MM.1S (cell line): ENCODE results near the gene AADAT.

ENCODE experiments used
- DNase-seq: peaks from one replicate; pipeline ENCODE4 v3.0.0-alpha.2; 2015
- H2AFZ ChIP-seq: fragments of 300-600 bp; sonication (generic); 2 replicates; pipeline ENCODE4 v1.6.0; 2016; ENCODE audit warnings: antibody characterized with exemption, low read length
- H3F3A ChIP-seq: fragments of 300-600 bp; sonication (generic); 2 replicates; pipeline ENCODE4 v1.6.1; 2016; ENCODE audit warnings: mild to moderate bottlenecking, antibody characterized with exemption, low read length, moderate library complexity, mixed read lengths; ENCODE audit not compliant: insufficient read depth
- H3K27ac ChIP-seq: fragments of 300-600 bp; sonication (generic); 2 replicates; pipeline ENCODE4 v1.5.1; 2016; ENCODE audit warnings: mild to moderate bottlenecking, low read length
- H3K27me3 ChIP-seq: fragments of 300-600 bp; sonication (generic); replicated peaks from 2 replicates; pipeline ENCODE4 v1.6.0; 2016; ENCODE audit warnings: low read length; ENCODE audit not compliant: insufficient read depth
- H3K36me3 ChIP-seq: fragments of 300-600 bp; sonication (generic); replicated peaks from 2 replicates; pipeline ENCODE4 v1.6.1; 2016; ENCODE audit warnings: mild to moderate bottlenecking, low read length, mixed read lengths; ENCODE audit not compliant: insufficient read depth
- H3K4me1 ChIP-seq: fragments of 300-600 bp; sonication (generic); 2 replicates; pipeline ENCODE4 v1.6.1; 2016; ENCODE audit warnings: low read length, mixed read lengths
- H3K4me2 ChIP-seq: fragments of 300-600 bp; sonication (generic); 2 replicates; pipeline ENCODE4 v1.6.0; 2016; ENCODE audit warnings: low read depth, low read length
- H3K4me3 ChIP-seq: fragments of 300-600 bp; sonication (generic); 2 replicates; pipeline ENCODE4 v1.5.1; 2016; ENCODE audit warnings: low read length, mixed read lengths
- H3K79me2 ChIP-seq: fragments of 300-600 bp; sonication (generic); 2 replicates; pipeline ENCODE4 v1.6.1; 2016; ENCODE audit warnings: mixed run types, low read length, mixed read lengths
- H3K9ac ChIP-seq: fragments of 300-600 bp; sonication (generic); 2 replicates; pipeline ENCODE4 v1.6.1; 2016; ENCODE audit warnings: low read length, mixed read lengths
- H3K9me2 ChIP-seq: fragments of 300-600 bp; sonication (generic); replicated peaks from 2 replicates; pipeline ENCODE4 v1.6.1; 2016; ENCODE audit warnings: mild to moderate bottlenecking, low read length, mixed read lengths; ENCODE audit not compliant: insufficient read depth
- H3K9me3 ChIP-seq: fragments of 300-600 bp; sonication (generic); replicated peaks from 2 replicates; pipeline ENCODE4 v1.6.1; 2016; ENCODE audit warnings: mild to moderate bottlenecking, low read length, mixed read lengths; ENCODE audit not compliant: insufficient read depth
- H4K20me1 ChIP-seq: fragments of 300-600 bp; sonication (generic); 2 replicates; pipeline ENCODE4 v1.6.1; 2016; ENCODE audit warnings: mild to moderate bottlenecking, low read length, moderate library complexity, mixed read lengths; ENCODE audit not compliant: insufficient read depth
- EZH2 ChIP-seq: fragments of 300-600 bp; sonication (generic); optimal IDR thresholded peaks from 2 replicates; pipeline ENCODE3; 2017; ENCODE audit warnings: low read depth, mild to moderate bottlenecking, antibody characterized with exemption, low read length, mixed read lengths
- EZH2phosphoT487 ChIP-seq: fragments of 300-600 bp; sonication (generic); IDR thresholded peaks from 2 replicates; pipeline ENCODE4 v1.6.1; 2018; ENCODE audit warnings: antibody characterized with exemption, low read length
- TF ChIP-seq, protein P1 (sequence below): fragments of 300-600 bp; sonication (generic); IDR thresholded peaks from 2 replicates; pipeline ENCODE4 v1.5.1; 2016; ENCODE audit warnings: antibody characterized with exemption, low read length, mixed read lengths

Gene AADAT

DNA sequence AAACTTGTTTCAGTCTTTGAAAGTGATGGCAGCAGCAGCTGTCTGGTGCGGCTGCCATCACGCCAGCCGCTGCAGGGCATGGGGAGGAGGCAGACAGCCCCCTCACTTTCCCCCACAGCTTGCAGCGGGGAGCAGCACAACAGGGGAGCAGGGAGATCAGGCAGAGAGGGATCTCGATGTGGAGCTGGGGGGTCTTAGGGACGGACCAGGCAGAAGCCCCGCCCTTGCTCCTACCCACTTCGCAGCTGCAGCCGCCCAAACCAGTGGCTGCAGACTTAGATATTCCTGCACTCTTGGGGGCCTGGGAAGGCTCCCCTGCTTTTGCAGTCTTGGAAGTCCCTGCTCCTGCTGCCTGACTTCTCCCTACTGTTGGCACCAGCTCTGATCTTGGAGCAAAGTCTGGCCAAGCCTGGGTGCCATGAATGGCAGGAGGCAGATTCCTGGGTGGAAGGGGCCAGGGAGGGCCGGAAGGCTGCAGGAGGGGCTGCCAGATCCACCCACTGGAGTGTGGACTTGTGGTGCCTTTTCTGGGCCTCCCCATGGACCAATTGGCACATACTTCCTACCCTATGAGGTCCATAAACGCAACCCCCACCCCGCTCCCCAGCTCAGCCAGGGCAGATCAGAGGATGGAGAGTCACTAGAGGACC, 49.6 kb downstream of the AADAT start:
- no peaks in the 10 kb centered on the region for H3K9me2 ChIP-seq
- DNase-seq: no peak
- H3K4me3 ChIP-seq: no peak overlapping the region
- H2AFZ ChIP-seq: no peak overlapping the region
- no peak overlapping the region for H3K9ac ChIP-seq
- no peaks in the 10 kb centered on the region for H3F3A ChIP-seq
- no peaks in the 10 kb centered on the region for H3K9me3 ChIP-seq
- H4K20me1 ChIP-seq: no peaks in the 10 kb centered on the region
- no peak overlapping the region for H3K4me2 ChIP-seq
- TF ChIP-seq EZH2 (no peak), EZH2phosphoT487 (no peak)
- TF ChIP-seq, protein P1, sequence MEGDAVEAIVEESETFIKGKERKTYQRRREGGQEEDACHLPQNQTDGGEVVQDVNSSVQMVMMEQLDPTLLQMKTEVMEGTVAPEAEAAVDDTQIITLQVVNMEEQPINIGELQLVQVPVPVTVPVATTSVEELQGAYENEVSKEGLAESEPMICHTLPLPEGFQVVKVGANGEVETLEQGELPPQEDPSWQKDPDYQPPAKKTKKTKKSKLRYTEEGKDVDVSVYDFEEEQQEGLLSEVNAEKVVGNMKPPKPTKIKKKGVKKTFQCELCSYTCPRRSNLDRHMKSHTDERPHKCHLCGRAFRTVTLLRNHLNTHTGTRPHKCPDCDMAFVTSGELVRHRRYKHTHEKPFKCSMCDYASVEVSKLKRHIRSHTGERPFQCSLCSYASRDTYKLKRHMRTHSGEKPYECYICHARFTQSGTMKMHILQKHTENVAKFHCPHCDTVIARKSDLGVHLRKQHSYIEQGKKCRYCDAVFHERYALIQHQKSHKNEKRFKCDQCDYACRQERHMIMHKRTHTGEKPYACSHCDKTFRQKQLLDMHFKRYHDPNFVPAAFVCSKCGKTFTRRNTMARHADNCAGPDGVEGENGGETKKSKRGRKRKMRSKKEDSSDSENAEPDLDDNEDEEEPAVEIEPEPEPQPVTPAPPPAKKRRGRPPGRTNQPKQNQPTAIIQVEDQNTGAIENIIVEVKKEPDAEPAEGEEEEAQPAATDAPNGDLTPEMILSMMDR: no peak
- H3K79me2 ChIP-seq: no peaks in the 10 kb centered on the region
- H3K36me3 ChIP-seq: no peaks in the 10 kb centered on the region
- H3K4me1 ChIP-seq: no peaks in the 10 kb centered on the region
- H3K27me3 ChIP-seq: no peaks in the 10 kb centered on the region
- H3K27ac ChIP-seq: no peak overlapping the region

GRCh38 chr4:170038769-170039168, 51.0 kb downstream of the AADAT start:
- TF ChIP-seq, protein P1: no peak
- TF ChIP-seq EZH2phosphoT487 (no peak), EZH2 (no peak)
- no peaks in the 10 kb centered on the region for H3K36me3 ChIP-seq
- H4K20me1 ChIP-seq: no peaks in the 10 kb centered on the region
- H3K79me2 ChIP-seq: no peaks in the 10 kb centered on the region
- no peak for DNase-seq
- no peaks in the 10 kb centered on the region for H3K9me3 ChIP-seq
- H3K4me1 ChIP-seq: no peaks in the 10 kb centered on the region
- H3K27me3 ChIP-seq: no peaks in the 10 kb centered on the region
- H2AFZ ChIP-seq: no peak overlapping the region
- no peak overlapping the region for H3K4me3 ChIP-seq
- H3F3A ChIP-seq: no peaks in the 10 kb centered on the region
- no peaks in the 10 kb centered on the region for H3K9me2 ChIP-seq
- H3K9ac ChIP-seq: no peak overlapping the region
- H3K4me2 ChIP-seq: no peak overlapping the region
- no peak overlapping the region for H3K27ac ChIP-seq

DNA sequence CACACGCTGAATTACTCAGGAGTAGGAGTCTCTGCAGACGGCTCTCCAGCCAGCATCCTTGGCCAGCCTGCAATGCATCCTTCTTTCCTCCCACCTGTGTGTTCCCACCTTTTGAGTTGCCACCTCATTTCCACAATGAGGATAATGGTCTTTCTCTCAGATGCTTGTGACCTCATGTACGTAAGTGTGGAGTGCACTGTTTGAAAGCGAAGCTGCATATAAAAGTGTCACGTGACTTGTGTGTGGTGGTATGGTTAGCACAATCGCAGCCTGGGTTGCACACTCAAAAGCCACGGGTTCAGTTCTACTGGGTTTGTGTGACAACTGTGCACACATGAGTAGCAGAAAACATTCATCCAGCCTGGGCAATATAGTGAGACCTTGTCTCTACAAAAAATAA, 51.5 kb downstream of the AADAT start:
- H3K9me2 ChIP-seq: no peaks in the 10 kb centered on the region
- no peaks in the 10 kb centered on the region for H3K4me1 ChIP-seq
- H3K9ac ChIP-seq: no peak overlapping the region
- H3K9me3 ChIP-seq: no peaks in the 10 kb centered on the region
- no peak overlapping the region for H3K4me3 ChIP-seq
- no peak overlapping the region for H3K4me2 ChIP-seq
- DNase-seq: no peak
- H2AFZ ChIP-seq: no peak overlapping the region
- TF ChIP-seq EZH2phosphoT487: no peak
- TF ChIP-seq, protein P1: no peak
- TF ChIP-seq EZH2: no peak
- no peaks in the 10 kb centered on the region for H3F3A ChIP-seq
- no peaks in the 10 kb centered on the region for H3K27me3 ChIP-seq
- no peaks in the 10 kb centered on the region for H4K20me1 ChIP-seq
- no peaks in the 10 kb centered on the region for H3K36me3 ChIP-seq
- H3K79me2 ChIP-seq: no peaks in the 10 kb centered on the region
- H3K27ac ChIP-seq: no peak overlapping the region
